Activated naive CD4-positive, alpha-beta T cell treated with anti-CD3 and anti-CD28 coated beads, Interleukin-2, amount 50 U/mL, for 16 hours (primary cell): Measurements from ENCODE around the gene OR5B21.

Source experiments
- DNase-seq: peaks from one replicate; pipeline ENCODE4 v3.0.0-alpha.2; 2020

OR5B21 gene

DNA sequence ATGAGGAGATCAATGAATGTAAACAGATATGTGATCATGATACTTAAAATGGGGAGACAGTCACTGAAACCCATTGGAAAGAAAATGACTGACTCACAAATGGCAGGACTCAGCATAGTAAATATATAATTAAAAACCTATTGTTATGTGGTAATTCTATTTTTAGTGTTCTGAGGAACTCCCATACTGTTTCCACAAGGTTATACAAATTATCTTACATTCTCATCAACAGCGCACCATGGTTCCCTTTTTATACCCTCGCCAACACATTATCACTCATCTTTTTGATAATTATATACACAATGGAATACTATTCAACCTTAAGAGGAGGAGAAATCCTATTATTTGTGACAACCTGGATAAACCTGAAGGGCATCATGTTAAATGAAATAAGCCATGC, 17.1 kb downstream of the OR5B21 start:
- no peak for DNase-seq

DNA sequence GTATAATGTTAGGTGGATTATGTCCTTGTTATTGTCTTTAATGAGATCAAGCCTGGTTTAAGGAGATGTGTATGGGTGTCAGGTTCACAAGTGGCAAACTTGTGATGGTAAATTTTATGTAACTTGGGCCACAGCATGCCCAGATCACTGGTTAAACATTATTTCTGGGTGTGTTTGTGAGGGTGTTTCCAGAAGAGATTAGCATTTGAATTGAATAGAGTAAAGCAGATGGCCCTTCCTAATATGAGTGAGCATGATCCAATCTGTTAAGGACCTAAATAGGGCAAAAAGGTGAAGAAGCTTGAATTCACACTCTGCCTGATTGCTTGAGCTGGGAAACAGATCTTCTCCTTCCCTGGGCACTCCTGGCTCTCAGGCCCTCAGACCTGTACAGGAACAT, 20.7 kb downstream of the OR5B21 start:
- no peak for DNase-seq

DNA sequence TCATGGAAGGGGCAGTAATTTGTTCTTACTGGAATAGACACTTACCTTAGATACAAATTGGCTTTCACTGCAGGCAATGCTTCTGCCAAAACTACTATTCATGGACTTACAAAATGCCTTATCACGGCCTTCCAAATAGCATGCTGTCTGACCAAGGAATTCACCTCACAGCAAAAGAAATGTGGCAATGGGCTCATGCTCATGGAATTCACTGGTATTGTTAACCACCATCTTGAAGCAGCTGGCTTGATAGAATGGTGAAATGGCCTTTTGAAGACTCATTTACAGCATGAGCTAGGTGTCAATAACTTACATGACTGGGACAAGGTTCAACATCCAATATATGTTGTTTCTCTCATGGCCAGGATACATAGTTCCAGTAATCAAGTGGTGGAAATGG, 21.9 kb downstream of the OR5B21 start:
- DNase-seq = no peak

DNA sequence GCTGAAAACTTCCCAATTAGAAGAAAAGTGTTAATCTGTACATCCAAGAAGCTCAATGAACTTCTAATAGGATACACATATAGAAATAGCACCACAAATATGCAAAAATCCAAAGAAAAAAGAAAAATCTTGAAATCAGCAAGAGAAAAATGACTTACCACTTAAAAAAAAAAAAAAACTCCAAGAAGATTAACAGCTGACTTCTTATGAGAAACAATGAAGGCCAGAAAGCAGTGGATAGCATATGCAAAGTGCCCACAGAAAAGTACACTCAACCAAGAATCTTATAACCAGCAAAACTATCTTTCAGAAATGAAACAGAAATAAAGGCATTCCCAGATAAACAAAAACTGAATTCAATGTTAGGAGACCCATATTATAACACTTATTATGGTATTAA, 36.0 kb downstream of the OR5B21 start:
- no peak for DNase-seq

DNA sequence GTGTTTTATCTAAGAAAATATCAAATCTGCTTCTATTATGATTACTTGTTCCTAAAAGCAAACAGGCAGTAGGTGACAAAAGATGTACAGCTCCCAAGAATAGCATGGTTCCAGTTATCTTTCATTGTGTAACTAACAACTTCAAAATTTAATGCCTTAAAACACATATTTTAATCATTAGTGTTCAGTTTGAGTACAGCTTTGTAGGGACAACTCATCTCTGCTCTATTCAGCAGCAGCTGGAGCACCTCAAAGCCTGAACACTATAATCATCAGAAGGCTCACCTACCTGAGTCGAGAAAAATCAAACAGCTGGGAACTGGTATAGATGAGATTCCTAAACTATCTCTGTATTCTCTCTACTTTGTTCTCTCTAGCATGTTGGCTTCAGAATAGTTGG, 41.6 kb downstream of the OR5B21 start:
- no peak for DNase-seq

DNA sequence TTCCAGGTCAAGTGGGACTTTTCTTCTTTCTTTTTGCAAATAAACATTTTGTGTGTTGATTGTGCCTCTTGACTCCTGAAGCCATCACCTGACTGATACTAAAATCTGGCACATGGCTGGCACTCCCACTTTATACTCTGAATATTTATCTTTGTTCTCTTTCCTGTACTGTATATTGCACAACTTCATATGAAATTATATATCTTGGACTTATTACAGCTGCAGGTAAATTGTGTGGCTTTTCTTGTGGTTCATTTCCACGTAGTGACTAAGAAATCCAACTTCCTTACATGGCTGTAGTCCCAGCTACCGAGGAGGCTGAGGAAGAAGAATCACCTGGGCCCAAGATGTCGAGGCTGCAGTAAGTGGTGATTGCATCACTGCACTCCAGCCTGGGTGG, 42.2 kb downstream of the OR5B21 start:
- DNase-seq = no peak
